DMS53 treated with DMSO at 0.1 percent for 48 hours (cell line): ENCODE measurements around the gene SEMA5A.

ENCODE experiments used
- DNase-seq: peaks from one replicate; lab custom pipeline; 2025; ENCODE audit not compliant: unreplicated experiment; lab: John Stamatoyannopoulos, UW

The SEMA5A gene

DNA sequence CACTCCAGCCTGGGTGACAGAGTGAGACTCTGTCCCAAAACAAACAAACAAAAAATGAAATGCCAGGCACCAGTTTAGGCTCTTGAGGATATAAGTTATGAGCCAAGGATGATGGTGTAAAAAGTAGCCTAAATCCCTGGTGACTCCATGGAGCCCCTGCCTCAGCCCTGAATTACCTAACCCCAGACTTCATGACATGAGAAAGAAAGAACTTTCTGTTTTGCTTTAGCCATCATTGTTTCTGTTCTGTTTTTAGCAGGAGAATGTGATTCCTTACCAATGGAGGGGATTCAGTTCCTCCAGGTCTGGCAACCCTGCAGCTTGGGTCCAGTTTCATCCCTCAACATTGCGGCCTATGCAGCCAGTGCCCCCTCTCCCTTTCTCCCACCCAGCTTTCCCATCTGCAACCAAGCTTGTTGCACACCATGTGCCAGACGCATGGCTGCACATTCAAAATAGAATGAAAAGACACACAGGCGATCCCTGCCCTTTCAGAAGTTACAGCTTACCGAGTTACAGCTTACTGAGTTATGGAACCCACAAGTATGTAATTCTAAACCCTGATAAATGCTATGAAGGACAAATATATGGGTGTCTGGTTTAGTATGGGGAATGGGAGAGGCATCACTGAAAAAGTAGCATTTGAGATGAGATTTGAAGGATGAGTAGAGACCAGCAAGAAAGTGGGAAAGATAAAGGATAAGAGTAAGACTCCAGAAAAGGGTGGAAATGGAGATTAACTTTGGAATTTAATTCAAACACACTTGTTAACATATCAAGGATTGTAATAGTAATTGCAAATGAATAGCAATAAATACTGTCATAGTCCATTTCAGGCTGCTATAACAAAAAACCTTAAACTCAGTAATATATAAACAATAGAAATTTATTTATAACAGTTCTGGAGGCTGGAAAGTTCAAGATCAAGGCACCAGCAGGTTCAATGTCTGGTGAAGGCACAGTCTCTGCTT is 6.0 kb upstream of the SEMA5A start:
- no peak for DNase-seq

DNA sequence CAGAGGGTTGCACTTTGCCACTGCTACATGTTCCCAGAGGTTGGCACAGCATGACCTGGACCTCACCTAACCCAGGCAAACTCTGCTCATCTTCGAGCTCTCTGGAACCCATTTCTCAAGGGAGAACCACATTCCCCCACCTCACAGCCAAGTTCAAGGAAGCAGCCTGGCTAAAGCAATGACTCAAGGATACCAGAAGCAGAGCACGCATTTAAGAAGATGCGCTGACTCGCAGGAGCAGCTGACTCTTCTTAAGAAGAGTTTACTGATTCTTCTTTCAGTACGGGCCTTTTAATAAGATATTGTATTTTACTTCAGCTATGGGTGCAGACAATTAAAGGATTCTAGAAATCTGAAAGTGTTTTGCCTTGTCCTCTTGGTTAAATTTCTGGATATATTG is 4.1 kb upstream of the SEMA5A start:
- DNase-seq = no peak

DNA sequence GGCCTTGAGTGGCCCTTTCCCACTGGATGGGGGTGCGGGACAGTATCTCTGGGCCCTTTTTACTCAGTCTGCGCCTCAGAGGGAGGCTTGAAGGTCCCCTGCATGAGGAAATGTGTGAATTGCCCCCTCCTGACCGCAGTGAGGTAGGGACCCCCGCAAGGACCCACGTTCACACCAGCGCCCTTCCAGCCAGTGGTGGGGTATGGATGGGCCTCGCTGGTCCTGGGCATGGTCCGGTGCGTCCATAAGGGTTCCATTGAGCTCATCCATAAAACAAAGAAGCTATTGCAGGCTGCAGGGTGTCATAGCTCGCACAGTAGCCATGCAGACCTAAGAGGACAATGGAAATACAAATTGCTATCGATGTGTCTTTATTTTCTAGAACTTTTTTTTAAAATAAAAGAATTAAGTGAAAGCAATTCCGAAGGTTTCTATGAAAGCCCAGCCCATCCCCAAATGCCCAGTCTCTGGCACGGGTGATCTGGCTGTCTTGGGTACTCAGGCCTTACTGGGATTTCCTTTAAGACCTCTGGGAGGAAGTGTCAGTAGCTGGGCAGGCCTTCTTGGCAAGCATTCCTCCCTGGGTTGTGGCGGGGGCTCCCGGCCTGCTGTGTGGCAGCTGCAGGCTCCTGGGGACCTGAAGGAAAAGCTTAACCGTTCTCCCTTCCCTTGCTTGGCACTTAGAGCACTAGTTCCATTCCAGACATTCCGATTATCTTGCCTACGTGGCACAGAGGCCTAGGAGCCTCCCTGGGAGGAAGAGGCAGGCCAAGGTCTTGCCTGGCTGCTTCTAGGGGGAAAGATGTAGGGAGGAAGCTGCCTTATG is 1.5 kb upstream of the SEMA5A start:
- no peak for DNase-seq

- no peak for DNase-seq
Observed at GRCh38 chr5:9545136-9545991, 511 bp downstream of the SEMA5A start.

DNA sequence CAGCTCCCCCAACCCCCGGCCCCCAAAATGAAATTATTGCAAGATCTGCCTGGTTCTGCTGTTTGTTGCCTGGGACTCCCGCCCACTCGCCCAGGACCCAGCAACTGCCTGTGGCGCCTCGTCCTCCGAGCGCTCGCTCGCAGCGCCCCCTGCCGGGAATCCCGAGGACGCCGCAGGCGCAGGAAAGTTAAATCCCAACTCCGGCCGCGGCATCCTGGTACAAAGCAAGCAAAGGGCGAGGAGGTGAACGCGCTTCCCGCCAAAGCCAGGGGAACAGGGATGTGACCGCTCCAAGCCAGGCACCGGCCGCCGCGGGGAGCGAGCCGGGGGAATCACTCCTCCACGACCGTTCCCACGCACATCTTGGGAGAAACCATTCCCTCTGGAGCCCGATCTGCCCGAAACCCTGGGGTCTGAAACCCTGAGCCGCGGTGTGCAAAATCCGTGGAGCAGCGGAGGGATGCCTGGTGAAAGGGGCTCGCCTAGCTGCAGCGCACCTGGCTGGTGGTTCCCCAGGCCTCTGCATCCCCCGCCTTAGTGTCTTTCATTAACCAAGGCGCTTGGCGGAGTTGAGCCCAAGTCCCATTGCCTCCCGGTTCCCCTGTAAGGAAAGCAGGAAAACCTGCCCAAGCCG is 1.3 kb downstream of the SEMA5A start:
- DNase-seq = no peak

DNA sequence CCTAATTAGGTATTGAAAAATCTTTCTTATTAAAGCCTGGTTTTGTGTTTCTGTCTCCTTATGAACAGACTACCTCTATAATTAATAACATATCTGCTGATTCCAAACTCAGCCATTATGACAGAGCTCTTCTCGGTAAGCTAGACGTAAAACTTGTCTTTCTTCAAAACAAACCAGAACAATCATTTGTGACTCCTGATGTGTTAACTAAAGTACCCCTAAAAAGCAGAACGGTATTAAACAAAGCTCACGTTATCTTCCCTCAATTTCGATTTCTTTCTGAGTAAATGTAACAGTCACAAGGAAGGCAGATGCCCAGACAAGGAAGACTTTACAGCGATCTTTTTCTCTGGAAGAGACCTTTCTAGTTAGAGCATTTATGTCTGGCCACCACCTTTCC is 1.8 kb downstream of the SEMA5A start:
- DNase-seq = no peak

DNA sequence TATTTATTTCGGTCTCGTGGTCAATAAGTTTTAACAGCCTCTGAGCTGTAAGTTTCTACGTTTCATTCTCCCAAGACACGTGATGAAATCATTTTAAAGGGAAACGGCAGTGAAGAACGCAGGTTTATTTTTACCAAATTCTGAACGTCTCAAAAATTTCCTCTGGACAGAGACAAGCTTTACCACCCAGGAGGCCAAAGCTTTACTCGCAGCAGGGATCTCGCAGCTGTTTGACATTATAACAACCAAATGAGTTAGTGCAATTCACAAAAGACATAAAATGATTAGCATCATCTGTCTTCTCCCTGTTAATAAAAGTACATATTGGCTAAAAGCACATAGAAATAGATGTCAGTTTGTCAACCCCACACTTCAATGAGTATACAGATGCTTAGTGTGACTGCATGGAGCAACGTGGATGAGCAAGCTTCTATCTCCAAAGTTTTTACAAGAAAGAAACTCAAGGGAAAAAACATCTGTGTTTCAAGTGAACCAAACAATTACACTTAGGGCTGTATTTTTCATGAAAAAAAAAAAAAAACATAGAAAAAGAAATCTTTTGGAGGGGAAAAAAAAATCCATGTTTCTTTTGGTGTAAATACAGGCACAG is 2.5 kb downstream of the SEMA5A start:
- DNase-seq = no peak

- no peak for DNase-seq
Observed at GRCh38 chr5:9540791-9541190, 5.1 kb downstream of the SEMA5A start.

DNA sequence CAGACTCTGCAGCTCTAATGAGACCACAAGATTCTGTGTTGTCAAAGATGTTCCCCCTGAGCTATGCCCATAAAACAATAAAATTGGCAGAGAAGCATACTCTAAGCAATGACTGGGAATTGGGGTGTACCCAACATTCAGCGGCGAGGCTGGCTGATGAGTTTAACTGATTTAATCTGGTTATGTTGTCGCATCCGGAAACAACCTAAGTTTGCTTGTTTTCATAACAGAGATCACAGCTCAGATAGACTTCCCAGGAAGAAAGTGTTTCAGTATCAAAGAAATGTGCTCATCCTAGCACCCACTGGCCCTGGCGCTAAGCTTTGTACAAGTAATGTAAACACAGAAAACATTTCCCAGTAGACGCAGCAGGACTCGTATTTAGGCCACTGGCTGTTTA is 7.4 kb downstream of the SEMA5A start:
- DNase-seq = no peak

- no peak for DNase-seq
Observed at GRCh38 chr5:9537223-9538141, 8.4 kb downstream of the SEMA5A start.

- no peak for DNase-seq
Observed at GRCh38 chr5:9536717-9537116, 9.2 kb downstream of the SEMA5A start.

DNA sequence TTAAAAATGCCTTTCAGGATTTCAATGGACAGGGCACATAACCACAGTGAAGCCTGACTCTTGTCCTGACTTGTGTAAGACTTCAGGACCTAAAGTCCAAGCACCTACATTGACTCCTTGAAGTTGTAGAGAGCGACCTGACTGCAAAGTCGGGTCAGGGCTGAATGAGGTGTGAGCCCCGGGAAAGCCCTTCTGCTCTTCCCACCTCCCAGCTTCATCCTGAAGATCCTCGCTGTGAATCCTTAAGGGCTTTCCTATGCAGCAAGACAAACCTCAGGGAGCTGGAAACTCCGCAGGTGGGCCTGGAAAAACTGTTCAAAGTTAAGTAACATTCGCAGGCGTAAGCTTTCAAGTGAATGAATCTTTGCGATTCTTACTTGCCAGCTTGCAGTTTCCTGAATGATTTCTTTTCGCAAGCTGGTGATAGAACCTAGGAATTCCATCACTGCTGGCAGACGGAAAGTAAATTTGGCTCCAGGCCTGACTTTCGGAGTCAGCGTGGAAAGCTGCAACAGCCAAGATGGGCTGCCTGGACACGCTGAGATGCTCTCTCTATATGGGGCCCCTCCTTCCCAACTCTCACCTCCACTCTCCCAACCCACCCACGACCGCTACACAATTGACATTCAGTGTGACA is 10.9 kb downstream of the SEMA5A start:
- DNase-seq = no peak

GRCh38 chr5:9533562-9534364 is 12.1 kb downstream of the SEMA5A start:
- no peak for DNase-seq

DNA sequence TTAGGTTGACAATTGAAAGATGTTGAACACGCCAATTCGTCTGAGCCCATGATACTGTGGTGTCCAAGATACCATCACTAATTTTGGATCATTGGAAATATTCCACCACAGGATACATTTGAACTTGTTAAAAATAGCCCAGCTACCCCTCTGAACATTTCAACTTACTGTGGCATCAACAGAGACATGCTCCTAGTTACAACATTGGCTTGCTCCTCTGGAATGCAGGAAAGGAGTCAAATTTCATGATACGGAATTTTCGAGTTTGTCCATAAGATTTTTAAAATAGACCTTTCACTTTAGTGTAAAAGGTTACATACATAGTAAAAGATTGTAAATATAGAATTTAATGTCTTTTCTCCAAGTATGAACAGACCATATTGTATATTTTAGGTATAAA is 12.8 kb downstream of the SEMA5A start:
- no peak for DNase-seq

DNA sequence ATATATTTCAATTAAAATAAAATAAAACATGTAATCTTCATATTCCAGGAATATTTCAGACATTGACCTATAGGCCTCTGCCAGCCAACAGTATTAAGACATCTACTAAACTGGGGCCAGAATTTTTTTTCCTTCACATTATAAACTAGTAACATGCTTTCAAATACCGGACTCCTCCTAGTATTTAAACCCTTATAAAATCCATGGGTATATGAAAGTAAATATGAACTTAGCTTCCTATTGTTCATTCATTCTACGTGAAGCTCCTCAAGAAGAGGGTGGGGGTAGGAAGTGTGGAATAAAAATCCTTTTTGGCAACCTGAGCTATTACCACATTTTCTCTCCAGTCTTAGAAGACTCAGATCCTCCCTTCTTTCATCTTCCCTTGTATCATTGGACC is 16.4 kb downstream of the SEMA5A start:
- no peak for DNase-seq

DNA sequence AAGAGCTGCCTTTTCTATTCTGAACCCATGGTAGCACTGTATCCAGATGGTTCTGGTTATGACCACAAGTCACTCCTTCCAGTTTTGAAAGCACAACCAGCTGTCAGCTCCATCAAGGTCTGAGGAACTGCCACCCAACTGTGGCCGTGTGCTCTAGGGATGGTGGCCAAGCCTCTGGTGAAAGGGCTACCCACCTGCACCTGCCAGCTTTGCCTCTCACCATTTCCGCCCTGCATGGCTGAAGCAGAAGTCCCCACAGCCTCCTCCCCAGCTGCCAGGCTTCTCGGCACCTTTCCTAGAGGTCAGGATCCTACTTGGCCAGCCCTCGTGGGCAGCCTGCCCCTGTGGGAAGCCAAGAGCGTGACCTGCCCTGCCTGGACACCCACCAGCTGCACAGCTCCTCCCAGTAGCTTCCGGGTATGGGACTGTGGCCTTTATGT is 16.8 kb downstream of the SEMA5A start:
- DNase-seq = no peak

DNA sequence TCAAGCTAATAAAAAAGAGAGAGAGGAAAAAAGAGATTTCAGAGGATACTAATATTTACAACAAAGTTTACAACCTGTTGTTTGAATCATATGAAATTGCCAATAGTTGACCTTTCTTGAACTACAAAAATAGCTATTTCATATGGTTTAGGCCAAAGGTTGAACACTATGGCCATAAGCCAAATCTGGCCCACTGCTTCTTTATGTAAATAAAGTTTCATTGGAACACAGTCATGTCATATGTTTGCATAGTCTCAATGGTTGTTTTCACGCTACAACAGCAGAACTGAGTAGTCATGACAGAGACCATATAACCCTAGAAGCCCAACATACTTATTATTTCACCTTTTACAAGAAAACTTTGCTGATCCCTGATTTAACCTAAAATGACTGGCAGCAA is 20.9 kb downstream of the SEMA5A start:
- no peak for DNase-seq
